ENCODE measurements around the gene SREBF2. TPM values are rescaled to one million over a fixed set of nuclear protein-coding genes. Genes with fewer than 3 reads are reported as not detected.

SREBF2 gene
- total and polyA plus RNA-seq, 9 of the 15 experiments (the other 6 are each of a cell fraction or from before 2014, with no cell fraction given): 1.1 to 84.2 (median 26.9) TPM

DNA sequence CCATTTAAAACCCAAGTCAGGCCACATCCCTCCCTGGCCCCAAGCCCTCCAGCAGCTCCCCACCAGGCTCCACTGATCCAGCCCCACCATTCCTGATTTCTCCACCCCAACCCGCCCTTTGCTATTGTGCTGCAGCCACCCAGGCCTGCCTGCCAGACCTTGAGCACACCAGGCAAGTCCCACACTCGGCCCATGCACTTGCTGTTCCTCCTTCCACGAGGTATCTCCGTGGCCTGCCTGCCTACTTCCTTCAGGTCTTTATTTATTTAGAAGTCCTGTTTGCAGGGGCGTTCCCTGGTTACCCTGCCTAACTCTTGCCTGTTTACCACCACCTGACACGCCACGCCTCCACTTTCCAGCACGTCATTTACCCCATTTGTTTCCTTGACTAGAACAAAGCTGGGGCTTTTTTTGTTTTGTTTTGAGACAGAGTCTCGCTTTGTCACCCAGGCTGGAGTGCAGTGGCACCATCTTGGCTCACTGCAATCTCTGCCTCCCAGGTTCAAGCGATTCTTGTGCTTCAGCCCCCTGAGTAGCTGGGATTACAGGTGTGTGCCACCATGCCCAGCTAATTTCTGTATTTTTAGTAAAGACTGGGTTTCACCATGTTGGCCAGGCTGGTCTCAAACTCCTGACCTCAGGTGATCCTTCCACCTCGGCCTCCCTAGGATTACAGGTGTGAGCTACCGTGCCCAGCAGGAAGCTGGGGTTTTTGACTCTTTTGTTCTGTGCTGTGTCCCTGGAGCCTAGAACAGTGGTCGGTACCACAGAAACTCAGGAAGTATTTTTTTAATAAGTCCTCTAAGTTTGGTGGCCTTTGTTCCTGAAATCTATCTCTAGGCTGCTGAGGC, 107.3 kb downstream of the SREBF2 start:
- intact Hi-C loops (cut with micrococcal nuclease) (loop anchor here (5.0 kb wide), 1 partner anchor 118 kb away; no protein-coding TSS in a partner anchor), in situ Hi-C loops (cut with MboI) (loop anchor here (5.0 kb wide), 1 partner anchor 243 kb away; the partner anchor contains the start of gene MEI1)
- peaks cover 0 to 19% of the 10 kb centered on the region in 2 experiments; a peak in 2 of 5 replicates for H3K4me1 ChIP-seq (replicated peaks in 1 of 2; ENCODE audit: control insufficient read depth in 2 of 2, insufficient read depth in 2 of 2, low read length in 2 of 2)
- ChIA-PET CTCF (ENCODE audit: low intra/inter-chr PET ratio) (interaction anchor here (1.1 to 3.5 kb wide), 4 partner anchors 117 to 274 kb away, joined by 3 to 29 read pairs (median 14); no protein-coding TSS in a partner anchor), POLR2A (interaction anchor here (0.9 kb wide), 1 partner anchor 150 kb away, joined by 5 read pairs; the partner anchor contains the start of gene NDUFA6)
- H3K9ac ChIP-seq (ENCODE audit: insufficient read depth in 1 of 2, low read depth in 2 of 2, low read length in 2 of 2): no peak overlapping the region
- H3K4me3 ChIP-seq: no peak overlapping the region
- no TSS peak for BruUV-seq (replicated peaks)
- ATAC-seq (peak; percentile 40), DNase-seq (ENCODE audit: extremely low read depth in 1 of 4, low spot score in 3 of 4) (peak in 2 of 4 experiments; percentile 33 to 43), FAIRE-seq (no peak)
- peaks cover 70% of the 10 kb centered on the region for H3K36me3 ChIP-seq (ENCODE audit: control insufficient read depth, insufficient read depth, low read length)
- H3K27me3 ChIP-seq (ENCODE audit: control insufficient read depth in 2 of 2, insufficient read depth in 2 of 2, low read length in 2 of 2): no peaks in the 10 kb centered on the region
- peaks cover 15% of the 10 kb centered on the region for H3K79me2 ChIP-seq (ENCODE audit: control insufficient read depth, insufficient read depth, low read length)
- WGBS (ENCODE audit: insufficient coverage, low coverage, missing lambda C conversion rate): 57% methylated on average over 10 of the region's 13 CpGs
- H3K9me3 ChIP-seq (replicated peaks; ENCODE audit: control insufficient read depth, insufficient read depth, low read depth, low read length): no peaks in the 10 kb centered on the region
- H3K4me2 ChIP-seq (ENCODE audit: insufficient read depth, low read length): no peak overlapping the region
- no peaks in the 10 kb centered on the region for H3K9me1 ChIP-seq (ENCODE audit: control insufficient read depth, insufficient read depth, low read length)
- H2AFZ ChIP-seq (ENCODE audit: low read depth, low read length): no peak overlapping the region
- peaks cover 15% of the 10 kb centered on the region; the same call in 1 of the 2 replicates for H4K20me1 ChIP-seq (replicated peaks; ENCODE audit: control insufficient read depth, insufficient read depth, low read length)
- peak overlapping the region; percentile 30; the same call in 2 of the 3 replicates for H3K27ac ChIP-seq (ENCODE audit: extremely low read depth, low read depth, low read length)
- TF ChIP-seq FOXA3 (CRISPR knock-in tag; conservative IDR thresholded peaks at IDR 0.05 in 1 of 2, IDR thresholded peaks at IDR 0.05 in 1 of 2) (peak in 1 of 2 experiments; percentile 37; a peak in 1 of 4 replicates), PHTF2 (CRISPR knock-in tag; IDR thresholded peaks at IDR 0.05) (no peak), ZFX (CRISPR knock-in tag; IDR thresholded peaks at IDR 0.05) (peak; percentile 34; the same call in 1 of the 2 replicates), HEY1 (CRISPR knock-in tag; IDR thresholded peaks at IDR 0.05; ENCODE audit: borderline replicate concordance) (no peak)
- TF ChIP-seq, protein P1, sequence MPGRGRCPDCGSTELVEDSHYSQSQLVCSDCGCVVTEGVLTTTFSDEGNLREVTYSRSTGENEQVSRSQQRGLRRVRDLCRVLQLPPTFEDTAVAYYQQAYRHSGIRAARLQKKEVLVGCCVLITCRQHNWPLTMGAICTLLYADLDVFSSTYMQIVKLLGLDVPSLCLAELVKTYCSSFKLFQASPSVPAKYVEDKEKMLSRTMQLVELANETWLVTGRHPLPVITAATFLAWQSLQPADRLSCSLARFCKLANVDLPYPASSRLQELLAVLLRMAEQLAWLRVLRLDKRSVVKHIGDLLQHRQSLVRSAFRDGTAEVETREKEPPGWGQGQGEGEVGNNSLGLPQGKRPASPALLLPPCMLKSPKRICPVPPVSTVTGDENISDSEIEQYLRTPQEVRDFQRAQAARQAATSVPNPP (IDR thresholded peaks at IDR 0.05; ENCODE audit: borderline replicate concordance, insufficient read depth, insufficient read length): no peak
- TF ChIP-seq, protein P2, sequence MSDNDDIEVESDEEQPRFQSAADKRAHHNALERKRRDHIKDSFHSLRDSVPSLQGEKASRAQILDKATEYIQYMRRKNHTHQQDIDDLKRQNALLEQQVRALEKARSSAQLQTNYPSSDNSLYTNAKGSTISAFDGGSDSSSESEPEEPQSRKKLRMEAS (CRISPR knock-in tag; IDR thresholded peaks at IDR 0.05): 0 out of 2 replicates have a peak, but pooled peaks have one; percentile 41
- TF ChIP-seq, protein P3, sequence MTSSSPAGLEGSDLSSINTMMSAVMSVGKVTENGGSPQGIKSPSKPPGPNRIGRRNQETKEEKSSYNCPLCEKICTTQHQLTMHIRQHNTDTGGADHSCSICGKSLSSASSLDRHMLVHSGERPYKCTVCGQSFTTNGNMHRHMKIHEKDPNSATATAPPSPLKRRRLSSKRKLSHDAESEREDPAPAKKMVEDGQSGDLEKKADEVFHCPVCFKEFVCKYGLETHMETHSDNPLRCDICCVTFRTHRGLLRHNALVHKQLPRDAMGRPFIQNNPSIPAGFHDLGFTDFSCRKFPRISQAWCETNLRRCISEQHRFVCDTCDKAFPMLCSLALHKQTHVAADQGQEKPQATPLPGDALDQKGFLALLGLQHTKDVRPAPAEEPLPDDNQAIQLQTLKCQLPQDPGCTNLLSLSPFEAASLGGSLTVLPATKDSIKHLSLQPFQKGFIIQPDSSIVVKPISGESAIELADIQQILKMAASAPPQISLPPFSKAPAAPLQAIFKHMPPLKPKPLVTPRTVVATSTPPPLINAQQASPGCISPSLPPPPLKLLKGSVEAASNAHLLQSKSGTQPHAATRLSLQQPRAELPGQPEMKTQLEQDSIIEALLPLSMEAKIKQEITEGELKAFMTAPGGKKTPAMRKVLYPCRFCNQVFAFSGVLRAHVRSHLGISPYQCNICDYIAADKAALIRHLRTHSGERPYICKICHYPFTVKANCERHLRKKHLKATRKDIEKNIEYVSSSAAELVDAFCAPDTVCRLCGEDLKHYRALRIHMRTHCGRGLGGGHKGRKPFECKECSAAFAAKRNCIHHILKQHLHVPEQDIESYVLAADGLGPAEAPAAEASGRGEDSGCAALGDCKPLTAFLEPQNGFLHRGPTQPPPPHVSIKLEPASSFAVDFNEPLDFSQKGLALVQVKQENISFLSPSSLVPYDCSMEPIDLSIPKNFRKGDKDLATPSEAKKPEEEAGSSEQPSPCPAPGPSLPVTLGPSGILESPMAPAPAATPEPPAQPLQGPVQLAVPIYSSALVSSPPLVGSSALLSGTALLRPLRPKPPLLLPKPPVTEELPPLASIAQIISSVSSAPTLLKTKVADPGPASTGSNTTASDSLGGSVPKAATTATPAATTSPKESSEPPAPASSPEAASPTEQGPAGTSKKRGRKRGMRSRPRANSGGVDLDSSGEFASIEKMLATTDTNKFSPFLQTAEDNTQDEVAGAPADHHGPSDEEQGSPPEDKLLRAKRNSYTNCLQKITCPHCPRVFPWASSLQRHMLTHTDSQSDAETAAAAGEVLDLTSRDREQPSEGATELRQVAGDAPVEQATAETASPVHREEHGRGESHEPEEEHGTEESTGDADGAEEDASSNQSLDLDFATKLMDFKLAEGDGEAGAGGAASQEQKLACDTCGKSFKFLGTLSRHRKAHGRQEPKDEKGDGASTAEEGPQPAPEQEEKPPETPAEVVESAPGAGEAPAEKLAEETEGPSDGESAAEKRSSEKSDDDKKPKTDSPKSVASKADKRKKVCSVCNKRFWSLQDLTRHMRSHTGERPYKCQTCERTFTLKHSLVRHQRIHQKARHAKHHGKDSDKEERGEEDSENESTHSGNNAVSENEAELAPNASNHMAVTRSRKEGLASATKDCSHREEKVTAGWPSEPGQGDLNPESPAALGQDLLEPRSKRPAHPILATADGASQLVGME (CRISPR knock-in tag; IDR thresholded peaks at IDR 0.05): no peak
- TF ChIP-seq, protein P4, sequence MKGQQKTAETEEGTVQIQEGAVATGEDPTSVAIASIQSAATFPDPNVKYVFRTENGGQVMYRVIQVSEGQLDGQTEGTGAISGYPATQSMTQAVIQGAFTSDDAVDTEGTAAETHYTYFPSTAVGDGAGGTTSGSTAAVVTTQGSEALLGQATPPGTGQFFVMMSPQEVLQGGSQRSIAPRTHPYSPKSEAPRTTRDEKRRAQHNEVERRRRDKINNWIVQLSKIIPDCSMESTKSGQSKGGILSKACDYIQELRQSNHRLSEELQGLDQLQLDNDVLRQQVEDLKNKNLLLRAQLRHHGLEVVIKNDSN (CRISPR knock-in tag; IDR thresholded peaks at IDR 0.05): peak; percentile 27
- TF ChIP-seq, protein P5, sequence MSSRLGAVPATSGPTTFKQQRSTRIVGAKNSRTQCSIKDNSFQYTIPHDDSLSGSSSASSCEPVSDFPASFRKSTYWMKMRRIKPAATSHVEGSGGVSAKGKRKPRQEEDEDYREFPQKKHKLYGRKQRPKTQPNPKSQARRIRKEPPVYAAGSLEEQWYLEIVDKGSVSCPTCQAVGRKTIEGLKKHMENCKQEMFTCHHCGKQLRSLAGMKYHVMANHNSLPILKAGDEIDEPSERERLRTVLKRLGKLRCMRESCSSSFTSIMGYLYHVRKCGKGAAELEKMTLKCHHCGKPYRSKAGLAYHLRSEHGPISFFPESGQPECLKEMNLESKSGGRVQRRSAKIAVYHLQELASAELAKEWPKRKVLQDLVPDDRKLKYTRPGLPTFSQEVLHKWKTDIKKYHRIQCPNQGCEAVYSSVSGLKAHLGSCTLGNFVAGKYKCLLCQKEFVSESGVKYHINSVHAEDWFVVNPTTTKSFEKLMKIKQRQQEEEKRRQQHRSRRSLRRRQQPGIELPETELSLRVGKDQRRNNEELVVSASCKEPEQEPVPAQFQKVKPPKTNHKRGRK (tag; IDR thresholded peaks at IDR 0.05): peak; percentile 49; the same call in 1 of the 2 replicates
